HG02973 (cell line): ENCODE measurements around the gene PCDHGA2.
"Not testable (repeated sequence)": the region's sequence is repeated elsewhere in the genome, so short reads cannot be mapped to it uniquely, and the experiment has no call there.

Source experiments
- ATAC-seq: cut with Tn5 transposase; IDR thresholded peaks from one replicate; pipeline ENCODE4 v1.9.1; 2021; ENCODE audit warnings: moderate library complexity; ENCODE audit not compliant: unreplicated experiment

The PCDHGA2 gene

DNA sequence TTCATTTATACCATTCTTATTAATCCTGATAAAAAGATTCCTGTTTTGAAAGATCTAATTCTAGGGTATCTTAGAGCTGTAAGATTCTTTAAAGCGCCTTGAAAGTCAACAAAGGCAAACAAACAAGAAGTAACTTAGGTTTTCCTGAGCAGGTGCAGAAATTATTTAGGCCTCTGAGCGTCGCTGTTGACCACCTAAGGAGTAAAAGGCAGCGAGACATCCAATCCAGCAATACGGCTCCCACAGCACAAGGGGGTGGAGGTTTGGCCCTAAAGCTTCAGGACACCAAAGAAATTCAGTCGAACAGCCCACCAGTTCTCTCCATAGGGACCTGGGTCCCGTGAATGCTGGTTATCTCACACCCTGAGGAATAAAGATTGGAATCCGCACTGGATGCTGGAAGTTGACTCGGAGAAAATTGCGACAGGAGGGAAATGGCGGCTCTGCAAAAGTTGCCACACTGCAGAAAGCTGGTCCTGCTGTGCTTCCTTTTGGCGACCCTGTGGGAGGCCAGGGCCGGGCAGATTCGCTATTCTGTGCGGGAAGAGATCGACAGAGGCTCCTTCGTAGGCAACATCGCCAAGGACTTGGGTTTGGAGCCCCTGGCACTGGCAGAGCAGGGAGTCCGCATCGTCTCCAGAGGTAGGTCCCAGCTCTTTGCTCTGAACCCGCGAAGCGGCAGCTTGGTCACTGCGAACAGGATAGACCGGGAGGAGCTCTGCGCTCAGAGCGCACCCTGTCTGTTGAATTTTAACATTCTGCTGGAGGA lies at the start of gene PCDHGA2:
TSS of gene PCDHGA2 (plus strand) at position 223 of the 769 bp plus-strand sequence.
- ATAC-seq: peak; percentile 60

DNA sequence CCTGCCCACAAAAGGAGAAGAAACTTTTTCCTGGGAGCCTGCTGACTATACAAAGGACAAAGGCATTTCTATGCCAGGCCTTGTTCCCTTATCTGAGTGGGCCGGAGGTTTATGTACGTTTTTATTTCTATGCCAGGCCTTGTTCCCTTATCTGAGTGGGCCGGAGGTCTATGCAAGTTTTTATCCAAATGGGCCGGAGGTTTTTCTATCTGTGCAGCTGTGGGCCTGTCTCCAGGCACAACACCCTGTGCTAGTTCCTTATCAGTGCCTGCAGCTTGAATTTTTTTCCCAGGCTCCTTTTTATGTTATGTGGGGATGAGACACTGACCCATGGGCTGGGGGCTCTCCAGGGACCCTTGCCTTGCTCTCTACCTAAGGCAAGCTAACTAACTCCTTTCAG lies 40.2 kb upstream of the PCDHGA2 start:
- ATAC-seq: no peak

- no peak for ATAC-seq
Measured at GRCh38 chr5:141303756-141304155, 34.8 kb upstream of the PCDHGA2 start, which contains the start of gene SLC25A2. Gene SLC25A2, minus strand, starts transcription at chr5:141304049. Its CDS starts 184 bp downstream, at chr5:141303865.

GRCh38 chr5:141306630-141307029 lies 31.9 kb upstream of the PCDHGA2 start:
- no peak for ATAC-seq

GRCh38 chr5:141313711-141314110 lies 24.8 kb upstream of the PCDHGA2 start:
- no peak for ATAC-seq

DNA sequence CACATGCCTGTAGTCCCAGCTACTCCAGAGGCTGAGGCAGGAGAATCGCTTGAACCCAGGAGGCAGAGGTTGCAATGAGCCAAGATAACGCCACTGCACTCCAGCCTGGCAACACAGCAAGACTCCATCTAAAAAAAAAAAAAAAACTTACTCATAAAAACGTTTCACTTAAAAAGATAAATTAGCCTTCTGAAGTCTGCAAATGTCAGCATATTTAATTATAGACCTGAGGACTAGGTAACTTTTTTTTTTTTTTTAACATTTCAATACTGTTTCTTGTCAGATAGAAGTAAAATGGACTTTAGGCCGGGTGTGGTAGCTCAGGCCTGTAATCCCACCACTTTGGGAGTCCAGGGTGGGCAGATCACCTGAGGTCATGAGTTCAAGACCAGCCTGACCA lies 21.6 kb upstream of the PCDHGA2 start:
- not testable (repeated sequence) for ATAC-seq

- ATAC-seq: no peak
Measured at GRCh38 chr5:141319202-141319601, 19.4 kb upstream of the PCDHGA2 start.

DNA sequence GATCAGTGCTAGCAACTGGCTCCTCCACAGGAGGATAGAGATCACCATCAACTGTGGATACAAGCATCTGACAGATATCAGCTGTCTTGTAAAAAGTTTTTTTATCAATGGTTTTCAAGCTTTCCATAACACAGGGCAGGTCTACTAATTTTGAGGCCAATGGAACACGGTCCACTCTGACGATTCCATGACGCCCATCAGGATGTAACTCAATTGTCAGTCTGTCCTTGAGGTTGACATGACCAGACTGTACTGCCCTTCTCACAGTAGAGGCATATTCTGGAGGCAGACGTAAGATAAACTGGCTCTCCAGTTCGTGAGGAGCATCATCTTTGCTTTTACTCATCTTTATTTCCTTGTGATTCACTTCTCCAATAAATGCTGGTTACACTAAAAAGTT lies 18.9 kb upstream of the PCDHGA2 start:
- no peak for ATAC-seq

GRCh38 chr5:141320225-141321169 lies 18.1 kb upstream of the PCDHGA2 start, which contains the start of gene TAF7:
Gene TAF7, minus strand, starts transcription at chr5:141320784. Its CDS starts 740 bp downstream, at chr5:141320044.
- peak; percentile 91 for ATAC-seq

DNA sequence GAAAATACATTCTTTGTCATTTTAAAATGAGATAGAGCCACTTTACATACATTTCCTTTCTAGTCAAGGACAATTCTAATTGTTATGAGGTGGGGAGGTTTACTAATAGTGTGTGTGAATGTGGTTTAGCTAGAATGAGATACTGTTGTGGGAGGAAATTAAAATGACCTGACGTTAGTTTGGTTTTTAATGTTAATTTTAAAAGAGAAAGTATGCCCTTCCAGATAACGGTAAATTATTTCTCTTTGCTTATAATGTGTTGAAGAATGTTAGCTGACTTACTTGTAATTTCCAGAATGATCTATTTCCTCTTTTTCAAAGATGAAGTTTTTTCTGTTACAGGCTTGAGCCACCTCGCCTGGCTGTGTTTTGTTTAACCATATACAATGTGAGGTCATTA lies 16.3 kb upstream of the PCDHGA2 start:
- no peak for ATAC-seq

GRCh38 chr5:141326088-141326854 lies 12.3 kb upstream of the PCDHGA2 start:
- ATAC-seq: peak; percentile 75

DNA sequence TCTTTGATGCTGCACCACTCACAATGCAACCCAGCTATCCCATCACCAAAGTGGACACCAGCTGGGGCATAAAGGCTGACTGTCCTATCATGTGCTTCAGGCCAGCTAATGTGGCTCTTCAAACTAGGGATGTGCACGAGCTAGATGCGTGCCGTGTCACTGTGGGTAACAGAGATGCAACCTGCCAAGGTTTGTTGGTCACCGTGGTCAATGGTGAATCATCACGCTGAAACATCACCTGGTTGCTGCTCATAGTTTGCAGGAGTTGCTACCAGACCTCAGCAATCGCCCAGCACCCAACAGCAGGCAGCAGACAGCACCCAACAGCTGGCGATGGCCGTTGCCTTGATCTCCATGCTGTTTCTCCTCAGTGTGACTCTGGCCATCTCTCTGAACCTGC lies 10.3 kb upstream of the PCDHGA2 start:
- ATAC-seq: no peak

DNA sequence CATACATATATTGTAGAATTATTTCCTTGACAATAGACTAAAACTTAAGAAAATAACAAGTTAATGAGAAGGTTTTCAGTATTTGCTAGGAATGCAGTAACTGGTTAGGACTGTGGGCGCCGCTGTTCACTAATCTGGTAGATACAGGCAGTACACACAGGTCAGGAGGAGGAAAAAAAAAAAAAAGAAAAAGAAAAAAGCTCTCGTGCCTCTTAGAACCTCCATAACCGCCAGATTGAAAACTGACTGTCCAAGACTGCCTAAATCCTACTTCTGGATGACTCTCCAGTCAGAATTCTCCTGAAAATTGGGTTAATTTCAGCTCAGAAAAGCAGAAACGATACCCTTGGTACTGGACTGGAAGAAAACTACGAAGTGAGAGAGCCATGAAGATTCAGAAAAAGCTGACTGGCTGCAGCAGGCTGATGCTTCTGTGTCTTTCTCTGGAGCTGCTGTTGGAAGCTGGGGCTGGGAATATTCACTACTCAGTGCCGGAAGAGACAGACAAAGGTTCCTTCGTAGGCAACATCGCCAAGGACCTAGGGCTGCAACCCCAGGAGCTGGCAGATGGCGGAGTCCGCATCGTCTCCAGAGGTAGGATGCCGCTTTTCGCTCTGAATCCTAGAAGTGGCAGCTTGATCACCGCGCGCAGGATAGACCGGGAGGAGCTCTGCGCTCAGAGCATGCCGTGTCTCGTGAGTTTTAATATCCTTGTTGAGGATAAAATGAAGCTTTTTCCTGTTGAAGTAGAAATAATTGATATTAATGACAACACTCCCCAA lies 8.1 kb upstream of the PCDHGA2 start, which contains the start of gene PCDHGA1:
TSS of gene PCDHGA1 (plus strand) at position 216 of the 782 bp plus-strand sequence.
- ATAC-seq: no peak

GRCh38 chr5:141332571-141332970 lies 6.0 kb upstream of the PCDHGA2 start:
- not testable (repeated sequence) for ATAC-seq

GRCh38 chr5:141340781-141341354 lies 2.3 kb downstream of the PCDHGA2 start:
- ATAC-seq: not testable (repeated sequence)

DNA sequence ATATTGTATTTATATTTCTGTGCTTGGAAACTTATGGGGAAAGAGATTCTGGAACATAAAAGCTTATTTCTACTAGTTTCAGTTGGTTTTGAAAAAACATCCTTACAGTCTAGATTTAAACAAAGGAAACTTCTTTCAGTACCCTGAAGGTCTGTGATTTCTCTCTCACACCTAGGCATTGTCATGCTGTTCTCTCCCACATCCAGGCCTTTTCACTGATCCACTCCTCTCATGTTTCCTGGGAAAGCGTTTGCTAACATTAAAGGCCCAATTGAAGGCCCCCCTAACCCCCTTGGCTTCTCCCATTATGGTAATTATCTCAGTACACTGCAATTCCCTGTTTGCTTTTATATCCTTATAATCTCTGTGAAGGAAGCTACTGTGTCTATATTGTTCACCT lies 4.2 kb downstream of the PCDHGA2 start:
- no peak for ATAC-seq

DNA sequence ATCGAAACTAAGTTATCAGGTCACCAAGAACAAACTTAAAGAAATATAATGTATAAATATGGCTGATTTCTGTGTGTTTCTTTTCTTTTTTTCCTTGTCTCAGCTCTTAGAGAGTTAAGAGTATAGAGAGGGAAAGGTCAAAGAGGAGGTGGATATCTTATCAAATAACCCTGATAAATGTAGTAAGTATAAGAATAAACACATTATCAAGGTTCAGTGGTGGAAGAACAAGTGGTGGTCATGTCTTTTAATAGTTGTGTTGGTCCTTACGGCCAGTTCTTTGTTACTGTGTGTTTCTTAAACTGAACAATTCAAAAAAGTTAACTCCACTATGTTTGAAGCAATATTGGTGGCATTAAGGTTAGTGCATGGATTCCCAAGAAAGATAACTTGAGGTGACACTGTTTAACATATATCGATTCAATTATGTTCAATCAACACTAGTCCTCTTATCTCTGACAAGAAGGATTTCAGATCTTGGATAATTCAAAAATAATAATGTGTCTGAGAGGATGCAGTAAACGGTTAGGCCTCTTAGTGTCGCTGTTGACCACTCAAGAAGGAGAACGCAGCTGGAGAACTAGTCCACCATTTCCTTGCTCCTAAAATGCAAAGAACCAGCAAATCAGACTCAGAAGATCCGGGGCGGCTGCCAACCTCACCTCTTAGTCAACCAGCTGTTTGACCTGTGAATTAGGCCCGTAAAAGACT lies 4.8 kb downstream of the PCDHGA2 start, which contains the start of gene PCDHGA3:
TSS of gene PCDHGA3 (plus strand) at position 588 of the 711 bp plus-strand sequence. CDS start 205 bp downstream, outside the sequence.
- no peak for ATAC-seq

GRCh38 chr5:141343953-141344463 lies 5.4 kb downstream of the PCDHGA2 start:
- ATAC-seq: no peak

GRCh38 chr5:141345327-141345726 lies 6.8 kb downstream of the PCDHGA2 start:
- no peak for ATAC-seq
